GM23248 (cell line): Measurements from ENCODE around the gene SEC14L1. TPM values are rescaled to one million over a fixed set of nuclear protein-coding genes. Genes with fewer than 3 reads are reported as not detected.
"Not testable (repeated sequence)": the region's sequence is repeated elsewhere in the genome, so short reads cannot be mapped to it uniquely, and the experiment has no call there.

Experiments
- DNase-seq: peaks from one replicate; pipeline ENCODE4 v3.0.0-alpha.2; 2015
- H2AFZ ChIP-seq: fragments of 200-600 bp; sonication (generic); 2 replicates; pipeline ENCODE4 v1.6.1; 2016; ENCODE audit warnings: antibody characterized with exemption
- H3F3A ChIP-seq: fragments of 200-600 bp; sonication (generic); 2 replicates; pipeline ENCODE4 v1.6.1; 2016; ENCODE audit warnings: mild to moderate bottlenecking, antibody characterized with exemption, mixed run types; ENCODE audit not compliant: insufficient read depth
- H3K27ac ChIP-seq: fragments of 200-600 bp; sonication (generic); 2 replicates; pipeline ENCODE4 v1.5.1; 2016; ENCODE audit warnings: mild to moderate bottlenecking
- H3K27me3 ChIP-seq: fragments of 200-600 bp; sonication (generic); replicated peaks from 2 replicates; pipeline ENCODE4 v1.6.1; 2016; ENCODE audit warnings: mild to moderate bottlenecking; ENCODE audit not compliant: insufficient read depth
- H3K36me3 ChIP-seq: fragments of 200-600 bp; sonication (generic); 2 replicates; pipeline ENCODE4 v1.6.1; 2016; ENCODE audit warnings: low read depth, mild to moderate bottlenecking
- H3K4me1 ChIP-seq: fragments of 200-600 bp; sonication (generic); 2 replicates; pipeline ENCODE4 v1.6.1; 2016; ENCODE audit warnings: mild to moderate bottlenecking; ENCODE audit not compliant: insufficient read depth
- H3K4me2 ChIP-seq: fragments of 200-600 bp; sonication (generic); one replicate; pipeline ENCODE4 v1.6.1; 2016; ENCODE audit warnings: mild to moderate bottlenecking; ENCODE audit not compliant: unreplicated experiment
- H3K4me3 ChIP-seq: fragments of 200-600 bp; sonication (generic); 2 replicates; pipeline ENCODE4 v1.5.1; 2016; ENCODE audit warnings: mild to moderate bottlenecking
- H3K79me2 ChIP-seq: fragments of 200-600 bp; sonication (generic); 2 replicates; pipeline ENCODE4 v1.6.1; 2016; ENCODE audit warnings: mild to moderate bottlenecking; ENCODE audit not compliant: insufficient read depth
- H3K9ac ChIP-seq: fragments of 200-600 bp; sonication (generic); 2 replicates; pipeline ENCODE4 v1.6.1; 2016; ENCODE audit warnings: mild to moderate bottlenecking
- H3K9me2 ChIP-seq: fragments of 200-600 bp; sonication (generic); 2 replicates; pipeline ENCODE4 v1.6.1; 2016; ENCODE audit warnings: mixed run types, mild to moderate bottlenecking, moderate library complexity; ENCODE audit not compliant: insufficient read depth
- H3K9me3 ChIP-seq: fragments of 200-600 bp; sonication (generic); one replicate; pipeline ENCODE4 v1.6.1; 2017; ENCODE audit warnings: low read depth
- H4K20me1 ChIP-seq: fragments of 200-600 bp; sonication (generic); 2 replicates; pipeline ENCODE4 v1.6.0; 2016; ENCODE audit not compliant: insufficient read depth
- EZH2 ChIP-seq: fragments of 200-600 bp; sonication (generic); IDR thresholded peaks from 2 replicates; pipeline ENCODE4 v1.6.1; 2018; ENCODE audit warnings: antibody characterized with exemption, mild to moderate bottlenecking; ENCODE audit not compliant: insufficient read depth, poor library complexity, severe bottlenecking
- EZH2phosphoT487 ChIP-seq: fragments of 200-600 bp; sonication (generic); IDR thresholded peaks from 2 replicates; pipeline ENCODE4 v1.6.1; 2018; ENCODE audit warnings: antibody characterized with exemption, moderate library complexity, mild to moderate bottlenecking, low read depth; ENCODE audit not compliant: insufficient read depth
- WGBS, 2 experiments: methylation state at CpG; one replicate each; pipeline ENCODE4 v1.1.6; 2015 to 2017; ENCODE audit warnings: low lambda C conversion rate in 2 of 2, low coverage in 1 of 2; ENCODE audit errors: missing lambda C conversion rate in 2 of 2; 5-methylcytosine and 5-hydroxymethylcytosine counted together
- in situ Hi-C: fragments of 300-500 bp; cut with MboI; formaldehyde crosslinking; loops from 2 replicates; pipeline ENCODE4 v1.15.0; 2020
- polyA plus RNA-seq: library from polyadenylated mRNA; unstranded; fragments of >200 nt; fragmentation: Nextera tagmentation; extraction: Ambion mirVana; gene quantifications from 2 replicates; pipeline ENCODE4 v1.2.1, GENCODE V29; 2016
- total RNA-seq: library from RNA; depleted of rRNA; stranded (reverse); fragments of >200 nt; shearing (Covaris generic); gene quantifications from 2 replicates; pipeline ENCODE4 v1.2.3, GENCODE V29; 2014

Gene SEC14L1
- total and polyA plus RNA-seq, 2 experiments from 2014 or later: 24.4 to 26.8 TPM

- no peak overlapping the region for H3K4me2 ChIP-seq
- peaks cover 2% of the 10 kb centered on the region for H3K79me2 ChIP-seq
- no peaks in the 10 kb centered on the region for H3K27me3 ChIP-seq
- TF ChIP-seq EZH2 (no peak), EZH2phosphoT487 (no peak)
- H3K36me3 ChIP-seq: no peaks in the 10 kb centered on the region
- H3K9ac ChIP-seq: no peak overlapping the region
- peaks cover 31% of the 10 kb centered on the region for H3K4me1 ChIP-seq
- no peaks in the 10 kb centered on the region for H3K9me2 ChIP-seq
- no peak overlapping the region for H3K4me3 ChIP-seq
- H3F3A ChIP-seq: peaks cover 32% of the 10 kb centered on the region
- no peaks in the 10 kb centered on the region for H4K20me1 ChIP-seq
- in situ Hi-C loops: no loop called here
- DNase-seq: no peak
- peaks cover 5% of the 10 kb centered on the region for H3K9me3 ChIP-seq
- H3K27ac ChIP-seq: no peak overlapping the region
- H2AFZ ChIP-seq: no peak overlapping the region
- WGBS, 2 experiments: 90 to 91% methylated on average over 8 of the region's 8 CpGs
These were observed 4.4 kb upstream of the SEC14L1 start for GRCh38 chr17:77136420-77136767.

- peaks cover 9% of the 10 kb centered on the region for H3K79me2 ChIP-seq
- H3K27ac ChIP-seq: no peak overlapping the region
- DNase-seq: no peak
- H3K9ac ChIP-seq: no peak overlapping the region
- H3K4me3 ChIP-seq: no peak overlapping the region
- no peaks in the 10 kb centered on the region for H3K9me2 ChIP-seq
- peaks cover 28% of the 10 kb centered on the region for H3F3A ChIP-seq
- peaks cover 5% of the 10 kb centered on the region for H3K9me3 ChIP-seq
- in situ Hi-C loops: no loop called here
- no peaks in the 10 kb centered on the region for H3K36me3 ChIP-seq
- no peak overlapping the region for H3K4me2 ChIP-seq
- WGBS, 2 experiments: 97 to 100% methylated on average over 3 of the region's 3 CpGs
- TF ChIP-seq EZH2 (no peak), EZH2phosphoT487 (no peak)
- H4K20me1 ChIP-seq: no peaks in the 10 kb centered on the region
- H2AFZ ChIP-seq: no peak overlapping the region
- H3K27me3 ChIP-seq: no peaks in the 10 kb centered on the region
- peaks cover 30% of the 10 kb centered on the region for H3K4me1 ChIP-seq
These were observed 3.7 kb upstream of the SEC14L1 start for GRCh38 chr17:77137111-77137510.

GRCh38 chr17:77137886-77138285 is 2.9 kb upstream of the SEC14L1 start:
- H3K36me3 ChIP-seq, H3K9me2 ChIP-seq, H3K4me3 ChIP-seq, in situ Hi-C loops, H3K9ac ChIP-seq, H3K27me3 ChIP-seq, H3K9me3 ChIP-seq, H4K20me1 ChIP-seq: not testable (repeated sequence)
- H3F3A ChIP-seq: peaks cover 28% of the 10 kb centered on the region
- peak overlapping the region; percentile 69 for H3K27ac ChIP-seq
- DNase-seq: peak; percentile 72
- 0 out of 2 replicates have a peak overlapping the region, but pooled peaks have one; percentile 0 for H2AFZ ChIP-seq
- H3K4me1 ChIP-seq: peaks cover 24% of the 10 kb centered on the region
- H3K4me2 ChIP-seq: peak overlapping the region; percentile 2
- WGBS, 2 experiments: 10 to 12% methylated on average over 3 of the region's 3 CpGs
- H3K79me2 ChIP-seq: peaks cover 16% of the 10 kb centered on the region

DNA sequence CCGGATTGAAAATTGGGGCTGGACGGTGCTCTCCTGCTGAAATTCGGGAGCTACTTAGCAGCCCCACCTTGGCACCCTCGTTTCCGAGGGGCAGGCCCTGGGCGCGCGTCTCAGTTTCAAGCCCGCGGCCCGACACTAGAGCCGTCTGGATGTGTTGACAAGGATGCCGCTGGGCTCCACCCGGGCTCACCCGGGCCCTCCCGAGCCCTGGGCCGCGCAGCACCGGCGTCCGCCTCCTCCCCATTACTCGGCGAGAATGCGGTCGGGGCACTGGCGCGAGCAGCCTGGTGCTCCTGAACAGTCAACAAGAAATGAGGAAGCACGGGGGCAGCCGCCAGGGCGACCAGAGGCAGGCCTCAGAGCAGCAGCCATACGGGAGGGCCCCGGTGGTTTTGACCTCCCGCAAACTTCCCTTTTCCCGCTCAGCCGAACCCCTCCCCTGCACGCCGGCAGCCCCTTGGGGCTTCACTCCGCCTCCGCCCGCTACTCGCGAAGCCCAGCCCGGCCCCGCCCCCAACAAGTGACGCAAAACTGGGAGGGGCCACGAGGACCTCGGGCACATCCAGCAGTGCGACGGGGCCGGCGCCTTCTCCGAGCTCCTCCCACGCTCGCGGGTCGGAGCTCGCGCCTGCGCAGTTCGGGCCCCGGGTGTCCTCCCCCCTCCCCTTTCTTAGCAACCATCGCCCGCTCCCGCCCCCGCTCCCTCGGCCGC is 447 bp upstream of the SEC14L1 start:
- peak overlapping the region; percentile 82 for H2AFZ ChIP-seq

More for the DNA sequence above, 447 bp upstream of the SEC14L1 start:
- peak overlapping the region; percentile 76 for H3K4me2 ChIP-seq
- peak overlapping the region; percentile 87 for H3K9ac ChIP-seq
- peak; percentile 99 for DNase-seq
- H4K20me1 ChIP-seq: no peaks in the 10 kb centered on the region
- peaks cover 5% of the 10 kb centered on the region for H3K9me3 ChIP-seq
- peak overlapping the region; percentile 96 for H3K27ac ChIP-seq
- no peaks in the 10 kb centered on the region for H3K27me3 ChIP-seq
- in situ Hi-C loops: no loop called here
- peaks cover 24% of the 10 kb centered on the region for H3K4me1 ChIP-seq
- H3K36me3 ChIP-seq: peaks cover 17% of the 10 kb centered on the region
- peaks cover 33% of the 10 kb centered on the region for H3F3A ChIP-seq
- peak overlapping the region; percentile 62 for H3K4me3 ChIP-seq
- H3K79me2 ChIP-seq: peaks cover 41% of the 10 kb centered on the region
- no peak for TF ChIP-seq EZH2phosphoT487
- TF ChIP-seq EZH2: no peak
- 1 to 2% methylated on average over 46 to 65 of the region's 67 CpGs for WGBS, 2 experiments
- no peaks in the 10 kb centered on the region for H3K9me2 ChIP-seq
